ENCODE data around the gene MALAT1. TPM values are rescaled to one million over a fixed set of nuclear protein-coding genes. Genes with fewer than 3 reads are reported as not detected.

MALAT1 gene
- total and polyA plus RNA-seq, 2 of the 13 experiments (the other 11 are each of a cell fraction or from before 2014, with no cell fraction given) = 143 to 1,237 TPM

- TF ChIP-seq ZNF782 (CRISPR knock-in tag; IDR thresholded peaks at IDR 0.05; ENCODE audit: borderline replicate concordance) (no peak), LRRFIP1 (CRISPR knock-in tag; conservative IDR thresholded peaks at IDR 0.05) (no peak), MIXL1 (CRISPR knock-in tag; IDR thresholded peaks at IDR 0.05) (peak; percentile 28; the same call in 1 of the 2 replicates), MIER2 (CRISPR knock-in tag; IDR thresholded peaks at IDR 0.05) (0 out of 2 replicates have a peak, but pooled peaks have one; percentile 41), ELF3 (CRISPR knock-in tag; IDR thresholded peaks at IDR 0.05) (0 out of 2 replicates have a peak, but pooled peaks have one; percentile 21), ZNF10 (CRISPR knock-in tag; IDR thresholded peaks at IDR 0.05; ENCODE audit: borderline replicate concordance, low read depth) (no peak), ZBTB44 (CRISPR knock-in tag; IDR thresholded peaks at IDR 0.05) (no peak), HNRNPK (IDR thresholded peaks at IDR 0.05; ENCODE audit: low read depth, low read length, poor library complexity, severe bottlenecking) (no peak), PAF1 (CRISPR knock-in tag; IDR thresholded peaks at IDR 0.05) (no peak), HIVEP1 (CRISPR knock-in tag; IDR thresholded peaks at IDR 0.05) (0 out of 2 replicates have a peak, but pooled peaks have one; percentile 37), ATF2 (CRISPR knock-in tag; IDR thresholded peaks at IDR 0.05) (0 out of 2 replicates have a peak, but pooled peaks have one; percentile 11), PRPF4 (IDR thresholded peaks at IDR 0.05; ENCODE audit: low read depth, low read length, poor library complexity, severe bottlenecking) (no peak), MATR3 (CRISPR knock-in tag; IDR thresholded peaks at IDR 0.05) (no peak), SIX4 (CRISPR knock-in tag; IDR thresholded peaks at IDR 0.05) (no peak), ZFP36L2 (CRISPR knock-in tag; IDR thresholded peaks at IDR 0.05) (no peak), MXD4 (CRISPR knock-in tag; IDR thresholded peaks at IDR 0.05) (peak; percentile 37; the same call in 1 of the 2 replicates), PLRG1 (conservative IDR thresholded peaks at IDR 0.05) (no peak), ZNF451 (CRISPR knock-in tag; IDR thresholded peaks at IDR 0.05) (no peak), ZNF124 (CRISPR knock-in tag; IDR thresholded peaks at IDR 0.05) (no peak), NFIB (CRISPR knock-in tag; IDR thresholded peaks at IDR 0.05; ENCODE audit: borderline replicate concordance) (no peak), NCOA2 (CRISPR knock-in tag; IDR thresholded peaks at IDR 0.05) (peak; percentile 9; the same call in 1 of the 2 replicates)
- TF ChIP-seq, protein P1, sequence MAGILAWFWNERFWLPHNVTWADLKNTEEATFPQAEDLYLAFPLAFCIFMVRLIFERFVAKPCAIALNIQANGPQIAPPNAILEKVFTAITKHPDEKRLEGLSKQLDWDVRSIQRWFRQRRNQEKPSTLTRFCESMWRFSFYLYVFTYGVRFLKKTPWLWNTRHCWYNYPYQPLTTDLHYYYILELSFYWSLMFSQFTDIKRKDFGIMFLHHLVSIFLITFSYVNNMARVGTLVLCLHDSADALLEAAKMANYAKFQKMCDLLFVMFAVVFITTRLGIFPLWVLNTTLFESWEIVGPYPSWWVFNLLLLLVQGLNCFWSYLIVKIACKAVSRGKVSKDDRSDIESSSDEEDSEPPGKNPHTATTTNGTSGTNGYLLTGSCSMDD (CRISPR knock-in tag; IDR thresholded peaks at IDR 0.05) = no peak
- TF ChIP-seq, protein P2, sequence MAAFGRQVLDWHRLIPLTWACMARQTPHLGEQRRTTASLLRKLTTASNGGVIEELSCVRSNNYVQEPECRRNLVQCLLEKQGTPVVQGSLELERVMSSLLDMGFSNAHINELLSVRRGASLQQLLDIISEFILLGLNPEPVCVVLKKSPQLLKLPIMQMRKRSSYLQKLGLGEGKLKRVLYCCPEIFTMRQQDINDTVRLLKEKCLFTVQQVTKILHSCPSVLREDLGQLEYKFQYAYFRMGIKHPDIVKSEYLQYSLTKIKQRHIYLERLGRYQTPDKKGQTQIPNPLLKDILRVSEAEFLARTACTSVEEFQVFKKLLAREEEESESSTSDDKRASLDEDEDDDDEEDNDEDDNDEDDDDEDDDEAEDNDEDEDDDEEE (CRISPR knock-in tag; IDR thresholded peaks at IDR 0.05) = no peak
Observed at GRCh38 chr11:65479184-65480145, 19.4 kb upstream of the MALAT1 start (continued).

Measured in HepG2 (cell line).